SK-N-SH (cell line): ENCODE results near the gene CTLA4. TPM values are rescaled to one million over a fixed set of nuclear protein-coding genes. Genes with fewer than 3 reads are reported as not detected.

Experiments
- CTCF ChIA-PET: fragments of 300-600, 350-600 bp; formaldehyde crosslinking; extraction: SDS; loops from one replicate; lab custom pipeline; 2021; lab: Yijun Ruan, JAX
- POLR2A ChIA-PET: fragments of 350-600 bp; sonication (Branson Sonifier 250); formaldehyde crosslinking; extraction: SDS; loops from one replicate; lab custom pipeline; 2020; ENCODE audit warnings: antibody characterized with exemption, inconsistent platforms; lab: Yijun Ruan, JAX
- DNase-seq: peaks from one replicate; pipeline ENCODE4 v3.0.0; 2012
- H2AFZ ChIP-seq: fragments of 200-600 bp; sonication (generic); 2 replicates; pipeline ENCODE4 v1.8.1; 2016; ENCODE audit warnings: antibody characterized with exemption, mild to moderate bottlenecking, low read depth
- H3F3A ChIP-seq: fragments of 200-600 bp; sonication (generic); replicated peaks from 2 replicates; pipeline ENCODE3; 2016; ENCODE audit warnings: antibody characterized with exemption, mild to moderate bottlenecking; ENCODE audit not compliant: insufficient read depth
- H3K27ac ChIP-seq, 2 experiments: fragments of 200-500 bp in 1 of 2; fragments of 200-600 bp in 1 of 2; sonication (Bioruptor generic) in 1 of 2; sonication (generic), shearing (Covaris generic) in 1 of 2; 2 replicates each; pipeline versions ENCODE4 v1.5.1 to v1.6.1; 2014 to 2016; ENCODE audit warnings: low read depth in 2 of 2, inconsistent platforms in 1 of 2, low read length in 1 of 2, mild to moderate bottlenecking in 1 of 2, mixed read lengths in 1 of 2
- H3K27me3 ChIP-seq: fragments of 200-600 bp; sonication (generic), shearing (Covaris generic); 2 replicates; pipeline ENCODE4 v1.6.1; 2016; ENCODE audit warnings: mixed run types; ENCODE audit not compliant: insufficient read depth
- H3K36me3 ChIP-seq, 2 experiments: fragments of 200-500 bp in 1 of 2; fragments of 200-600 bp in 1 of 2; sonication (Bioruptor generic) in 1 of 2; sonication (generic) in 1 of 2; replicated peaks in 1 of 2; 2 replicates each; pipeline versions ENCODE3 to v1.5.1; 2014 to 2016; ENCODE audit warnings: low read length in 1 of 2, mild to moderate bottlenecking in 1 of 2; ENCODE audit not compliant: insufficient read depth in 2 of 2, control insufficient read depth in 1 of 2
- H3K4me1 ChIP-seq, 2 experiments: fragments of 200-500 bp in 1 of 2; fragments of 200-600 bp in 1 of 2; sonication (Bioruptor generic) in 1 of 2; sonication (generic), shearing (Covaris generic) in 1 of 2; 2 replicates each; pipeline versions ENCODE4 v1.5.1 to v1.6.1; 2014 to 2016; ENCODE audit warnings: low read depth in 1 of 2, low read length in 1 of 2, mixed run types in 1 of 2; ENCODE audit not compliant: insufficient read depth in 2 of 2, control insufficient read depth in 1 of 2
- H3K4me2 ChIP-seq: fragments of 200-600 bp; sonication (generic), shearing (Covaris generic); 2 replicates; pipeline ENCODE4 v1.6.1; 2017; ENCODE audit warnings: mixed run types
- H3K4me3 ChIP-seq, 2 experiments: fragments of 200-500 bp in 1 of 2; fragments of 200-600 bp in 1 of 2; sonication (Bioruptor generic) in 1 of 2; sonication (generic), shearing (Covaris generic) in 1 of 2; 2 replicates each; pipeline versions ENCODE4 v1.5.1 to v1.8.1; 2014 to 2016; ENCODE audit warnings: low read depth in 2 of 2, inconsistent platforms in 1 of 2, low read length in 1 of 2, mild to moderate bottlenecking in 1 of 2, mixed read lengths in 1 of 2, moderate library complexity in 1 of 2
- H3K79me2 ChIP-seq: fragments of 200-600 bp; sonication (generic); 2 replicates; pipeline ENCODE4 v1.8.1; 2017; ENCODE audit warnings: mild to moderate bottlenecking; ENCODE audit not compliant: insufficient read depth
- H3K9ac ChIP-seq: fragments of 200-600 bp; sonication (generic); 2 replicates; pipeline ENCODE4 v1.6.1; 2017; ENCODE audit warnings: mixed run types
- H3K9me2 ChIP-seq: fragments of 200-600 bp; sonication (generic); 2 replicates; pipeline ENCODE4 v1.6.1; 2017; ENCODE audit warnings: mixed run types
- H3K9me3 ChIP-seq: fragments of 200-600 bp; sonication (generic); 2 replicates; pipeline ENCODE4 v1.6.1; 2017; ENCODE audit warnings: mixed run types, mild to moderate bottlenecking, moderate library complexity
- H4K20me1 ChIP-seq: fragments of 200-600 bp; sonication (generic); 2 replicates; pipeline ENCODE4 v1.6.1; 2017; ENCODE audit warnings: mild to moderate bottlenecking, mixed run types; ENCODE audit not compliant: insufficient read depth
- FOSL2 ChIP-seq: IDR thresholded peaks from 2 replicates; pipeline ENCODE4 v1.4.0; 2012; ENCODE audit warnings: low read depth, mild to moderate bottlenecking, moderate library complexity, borderline replicate concordance
- FOXJ3 ChIP-seq: sonication (generic); formaldehyde crosslinking; IDR thresholded peaks from 2 replicates; pipeline ENCODE4 v1.5.1; 2020; ENCODE audit warnings: mild to moderate bottlenecking, missing genetic modification reagents
- FOXM1 ChIP-seq: IDR thresholded peaks from 2 replicates; pipeline ENCODE4 v1.4.0; 2012; ENCODE audit warnings: low read depth, mild to moderate bottlenecking
- GATA2 ChIP-seq: sonication (generic); formaldehyde crosslinking; IDR thresholded peaks from 2 replicates; pipeline ENCODE4 v1.5.0; 2020; ENCODE audit warnings: mild to moderate bottlenecking, missing genetic modification reagents
- IRF3 ChIP-seq: fragments of 150-350 bp; IDR thresholded peaks from 2 replicates; pipeline ENCODE4 v1.6.1; 2016; ENCODE audit warnings: mild to moderate bottlenecking, low read depth, low read length
- JUND ChIP-seq: IDR thresholded peaks from 2 replicates; pipeline ENCODE4 v1.4.0; 2012
- MXI1 ChIP-seq: IDR thresholded peaks from 2 replicates; pipeline ENCODE4 v1.6.1; 2012; ENCODE audit warnings: mild to moderate bottlenecking, low read depth, low read length, improper control_type of control experiment
- NFIC ChIP-seq: IDR thresholded peaks from 2 replicates; pipeline ENCODE4 v1.4.0; 2012; ENCODE audit warnings: borderline replicate concordance
- REST ChIP-seq: IDR thresholded peaks from 2 replicates; pipeline ENCODE4 v1.6.1; 2012; ENCODE audit warnings: mild to moderate bottlenecking, low read depth, low read length, moderate library complexity
- SIN3A ChIP-seq: IDR thresholded peaks from 2 replicates; pipeline ENCODE4 v1.6.1; 2012; ENCODE audit warnings: low read depth, mild to moderate bottlenecking, low read length, moderate library complexity, borderline replicate concordance
- USF1 ChIP-seq: IDR thresholded peaks from 2 replicates; pipeline ENCODE4 v1.4.0; 2012; ENCODE audit warnings: low read depth, borderline replicate concordance
- WGBS: methylation state at CpG from one replicate; pipeline ENCODE4 v1.1.6; 2017; ENCODE audit warnings: low lambda C conversion rate; 5-methylcytosine and 5-hydroxymethylcytosine counted together
- polyA plus RNA-seq, 3 experiments: library from polyadenylated mRNA; depleted of rRNA; stranded (reverse); fragments of >200 nt; gene quantifications; 2 replicates each; pipeline ENCODE4 v1.2.3, GENCODE V29; 2012
- TF ChIP-seq, protein P1 (sequence below): IDR thresholded peaks from 2 replicates; pipeline ENCODE4 v1.4.0; 2012; ENCODE audit warnings: low read depth

Gene CTLA4
- polyA plus RNA-seq, 1 of the 3 experiments (the other 2 are of a cell fraction), result not detected

- no peak for TF ChIP-seq REST
- TF ChIP-seq FOXJ3, result no peak
- TF ChIP-seq, protein P1, sequence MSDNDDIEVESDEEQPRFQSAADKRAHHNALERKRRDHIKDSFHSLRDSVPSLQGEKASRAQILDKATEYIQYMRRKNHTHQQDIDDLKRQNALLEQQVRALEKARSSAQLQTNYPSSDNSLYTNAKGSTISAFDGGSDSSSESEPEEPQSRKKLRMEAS, result no peak
- no peak for TF ChIP-seq FOXM1
- no peak for TF ChIP-seq SIN3A
- no peak for TF ChIP-seq FOSL2
- no peak for TF ChIP-seq GATA2 (CRISPR knock-in tag)
- TF ChIP-seq USF1, result no peak
- TF ChIP-seq IRF3, result no peak
- no peak for TF ChIP-seq JUND
Measured at GRCh38 chr2:203846490-203847105, 21.0 kb upstream of the CTLA4 start (continued).

DNA sequence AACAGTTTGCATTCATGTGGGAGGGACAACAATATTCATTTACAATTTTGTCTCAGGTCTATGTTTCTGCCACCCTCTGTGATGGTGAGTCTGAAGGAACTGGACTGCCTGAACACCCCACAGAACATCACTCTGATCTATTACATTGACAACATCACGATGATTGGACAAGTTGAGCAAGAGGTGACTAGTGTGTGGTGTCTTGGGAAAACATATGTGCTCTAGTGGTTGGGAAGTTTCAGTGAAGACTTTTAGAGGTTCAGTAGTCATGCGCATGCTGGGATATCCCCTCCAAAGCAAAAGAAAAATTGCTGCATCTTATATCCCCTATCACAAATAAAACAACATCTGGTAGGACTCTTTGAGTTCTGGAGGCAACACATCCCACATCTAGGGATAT, 18.6 kb upstream of the CTLA4 start:
- WGBS, result 47% methylated on average over 2 of the region's 2 CpGs
- POLR2A ChIA-PET, result no interaction called here
- H3K4me2 ChIP-seq, result no peak overlapping the region

More for the DNA sequence above, 18.6 kb upstream of the CTLA4 start:
- TF ChIP-seq NFIC (no peak), USF1 (no peak), MXI1 (no peak)
- TF ChIP-seq, all 33 proteins: peak for 0
- no peaks in the 10 kb centered on the region for H3K4me1 ChIP-seq
- no peaks in the 10 kb centered on the region for H3F3A ChIP-seq
- no peak overlapping the region for H3K9ac ChIP-seq
- no peaks in the 10 kb centered on the region for H3K36me3 ChIP-seq
- no peaks in the 10 kb centered on the region for H4K20me1 ChIP-seq
- no peaks in the 10 kb centered on the region for H3K9me2 ChIP-seq
- H3K4me3 ChIP-seq, result no peak overlapping the region
- no peak overlapping the region for H3K27ac ChIP-seq
- H3K79me2 ChIP-seq, result no peaks in the 10 kb centered on the region
- DNase-seq, result no peak
- no peak overlapping the region for H2AFZ ChIP-seq
- CTCF ChIA-PET, result no interaction called here
- H3K9me3 ChIP-seq, result no peaks in the 10 kb centered on the region
- no peaks in the 10 kb centered on the region for H3K27me3 ChIP-seq
